GM18505 (cell line): ENCODE results near the gene CACNB1.

Source experiments
- ATAC-seq: cut with Tn5 transposase; IDR thresholded peaks from one replicate; pipeline ENCODE4 v1.9.1; 2021; ENCODE audit not compliant: unreplicated experiment
- POLR2A ChIP-seq: IDR thresholded peaks from 4 replicates; pipeline ENCODE4 v1.6.1; 2011; ENCODE audit warnings: borderline replicate concordance; ENCODE audit not compliant: insufficient read depth, insufficient read length; ENCODE audit errors: extremely low read depth

The CACNB1 gene

DNA sequence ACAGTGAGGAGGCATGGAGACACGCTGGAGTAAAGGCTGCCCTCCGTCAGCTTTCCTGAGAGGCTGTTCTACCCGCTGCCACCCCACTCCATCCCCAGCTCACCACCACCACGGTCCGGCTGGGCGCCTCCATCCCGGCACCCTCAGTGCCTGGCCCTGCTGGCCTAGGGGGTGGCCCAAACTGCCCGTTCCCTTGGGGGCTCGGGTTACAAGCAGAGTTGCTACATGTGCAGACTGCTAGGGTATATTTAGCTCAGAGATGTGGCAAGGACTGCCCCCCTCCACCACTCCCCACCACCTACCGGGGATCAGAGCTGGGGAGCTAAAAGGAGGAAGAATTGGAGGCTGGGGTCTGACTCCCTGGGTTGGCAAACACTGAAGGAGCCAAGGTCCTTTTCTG is 4.1 kb downstream of the CACNB1 start:
- TF ChIP-seq POLR2A, result no peak
- no peak for ATAC-seq

GRCh38 chr17:39192901-39193300 is 4.6 kb downstream of the CACNB1 start:
- no peak for ATAC-seq
- no peak for TF ChIP-seq POLR2A

DNA sequence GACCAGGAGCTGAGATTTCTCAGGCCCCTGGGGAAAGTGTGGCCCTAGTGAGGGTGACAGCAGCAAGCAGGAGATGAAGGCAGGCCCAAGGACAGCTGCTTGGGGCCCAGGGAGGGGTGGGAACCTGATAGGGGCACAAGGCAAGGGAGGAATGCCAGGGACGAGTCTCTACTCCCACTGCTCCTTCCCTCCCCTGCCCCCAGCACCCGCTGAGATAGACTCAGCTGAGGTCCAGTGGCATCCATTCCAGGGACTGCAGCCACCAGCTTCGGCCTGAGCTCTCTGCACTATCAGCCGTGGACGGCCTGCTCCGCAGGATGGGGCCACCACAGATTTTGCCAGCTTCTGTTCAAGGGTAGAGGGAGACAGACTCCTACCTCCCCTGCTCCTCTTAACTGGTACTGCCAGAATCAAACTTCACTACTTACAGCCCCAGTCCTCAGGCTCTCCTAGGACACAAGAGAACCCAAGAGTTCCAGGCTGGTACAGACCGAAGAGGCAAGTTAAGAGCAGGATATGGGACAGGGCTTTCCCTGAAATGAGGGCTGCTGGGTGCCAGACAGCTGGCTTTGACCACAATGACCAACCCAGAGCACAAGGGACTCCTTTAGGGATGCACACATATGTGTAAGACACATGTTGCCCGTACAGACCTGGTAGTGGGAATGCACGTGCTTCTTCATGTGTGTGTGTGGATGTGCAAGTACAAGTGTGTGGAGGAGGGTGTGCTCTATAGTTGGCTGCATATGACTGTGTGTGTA is 5.5 kb downstream of the CACNB1 start:
- no peak for ATAC-seq

DNA sequence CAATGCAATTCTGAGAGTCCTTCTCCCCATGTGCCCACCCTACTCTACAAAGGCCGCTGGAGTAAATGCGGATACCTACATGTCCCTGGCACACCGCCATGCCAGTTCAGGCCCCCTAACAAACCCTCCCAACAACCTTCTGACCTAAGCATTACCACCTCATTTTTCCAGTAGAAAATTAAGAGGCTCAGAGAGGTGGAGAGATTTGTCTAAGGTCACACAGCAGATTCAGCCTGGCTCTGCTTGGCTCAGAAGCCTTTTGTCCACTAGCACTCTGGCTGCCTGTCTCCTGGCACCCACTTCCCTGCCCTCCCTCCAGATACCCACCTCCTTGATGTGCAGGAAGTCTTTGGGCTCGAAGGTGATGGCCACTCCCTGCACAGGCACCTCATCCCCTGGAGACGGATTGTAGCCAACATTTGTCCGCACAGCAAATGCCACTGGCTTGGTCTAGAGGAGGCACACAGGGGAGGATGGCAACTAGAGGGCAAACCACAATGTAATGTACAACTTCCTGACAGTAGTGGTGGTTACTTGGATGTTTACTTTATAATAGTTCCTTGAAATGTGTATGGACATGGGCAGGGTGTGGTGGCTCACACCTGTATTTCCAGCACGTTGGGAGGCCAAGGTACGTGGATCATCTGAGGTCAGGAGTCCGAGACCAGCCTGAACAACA is 10.2 kb downstream of the CACNB1 start:
- ATAC-seq, result no peak

More for the DNA sequence above, 5.5 kb downstream of the CACNB1 start:
- no peak for TF ChIP-seq POLR2A

DNA sequence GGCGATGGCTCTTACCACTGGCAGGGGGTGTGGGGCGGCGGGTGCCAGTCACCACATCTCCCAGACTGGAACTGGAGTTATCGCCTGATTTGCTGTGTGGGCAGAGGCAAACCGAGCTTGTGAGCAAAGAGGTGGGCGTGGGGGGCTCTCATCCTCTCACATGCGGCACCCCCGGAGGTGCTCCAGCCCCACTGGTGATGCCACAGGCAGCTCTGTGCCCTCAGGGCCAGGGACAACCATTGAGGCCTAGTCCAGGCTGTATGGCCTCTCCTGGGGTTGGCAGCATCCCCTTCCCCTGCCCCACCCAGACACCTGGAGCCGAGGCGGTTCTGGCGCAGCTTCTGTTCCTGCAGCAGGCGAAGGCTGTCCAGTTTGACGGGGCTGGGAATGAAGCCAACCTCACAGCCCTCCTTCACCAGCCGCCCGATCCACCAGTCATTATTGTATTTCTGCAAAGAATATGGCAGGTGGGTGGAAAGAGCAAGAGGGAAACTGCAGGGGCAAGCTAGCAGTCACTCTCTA is 10.9 kb downstream of the CACNB1 start:
- ATAC-seq, result no peak
- TF ChIP-seq POLR2A, result no peak

More for the DNA sequence above, 10.2 kb downstream of the CACNB1 start:
- no peak for TF ChIP-seq POLR2A

- ATAC-seq, result no peak
- TF ChIP-seq POLR2A, result no peak
Observed at GRCh38 chr17:39183720-39184119, 13.7 kb downstream of the CACNB1 start.

DNA sequence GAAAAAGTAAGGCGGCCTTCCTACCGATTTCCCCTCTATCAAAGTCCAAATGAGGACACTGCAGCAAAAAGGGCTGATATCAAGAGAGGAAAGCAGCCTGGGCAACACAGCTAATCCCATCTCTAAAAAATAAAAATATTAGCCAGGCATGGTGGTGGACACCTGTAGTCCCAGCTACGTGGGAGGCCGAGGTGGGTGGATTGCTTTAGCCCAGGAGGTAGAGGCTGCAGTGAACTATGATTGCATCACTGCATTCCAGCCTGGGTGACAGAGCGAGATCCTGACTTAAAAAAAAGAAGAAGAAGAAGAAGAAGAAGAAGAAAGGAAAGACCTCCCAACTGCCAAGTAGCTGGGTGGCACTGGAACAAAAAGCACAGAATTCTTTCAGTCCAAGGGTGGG is 14.4 kb downstream of the CACNB1 start:
- no peak for ATAC-seq
- no peak for TF ChIP-seq POLR2A

DNA sequence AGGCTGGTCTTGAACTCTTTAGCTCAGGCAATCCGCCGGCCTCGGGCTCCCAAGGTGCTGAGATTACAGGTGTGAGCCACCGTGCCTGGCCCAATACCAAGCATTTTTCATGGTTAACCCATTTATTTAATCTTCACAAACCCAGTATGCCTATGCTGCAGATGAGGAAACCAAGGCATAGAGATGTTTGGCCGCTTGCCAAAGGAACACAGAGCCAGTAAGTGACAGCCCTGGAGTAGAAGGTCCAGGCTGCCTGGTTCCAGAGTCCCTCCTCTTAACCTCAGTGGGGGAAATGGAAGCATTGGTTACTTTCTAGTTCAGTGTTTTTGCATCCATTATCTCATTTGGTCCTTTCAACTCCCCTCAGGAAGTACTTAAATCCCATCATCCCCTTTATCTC is 16.2 kb downstream of the CACNB1 start:
- no peak for ATAC-seq
- no peak for TF ChIP-seq POLR2A

DNA sequence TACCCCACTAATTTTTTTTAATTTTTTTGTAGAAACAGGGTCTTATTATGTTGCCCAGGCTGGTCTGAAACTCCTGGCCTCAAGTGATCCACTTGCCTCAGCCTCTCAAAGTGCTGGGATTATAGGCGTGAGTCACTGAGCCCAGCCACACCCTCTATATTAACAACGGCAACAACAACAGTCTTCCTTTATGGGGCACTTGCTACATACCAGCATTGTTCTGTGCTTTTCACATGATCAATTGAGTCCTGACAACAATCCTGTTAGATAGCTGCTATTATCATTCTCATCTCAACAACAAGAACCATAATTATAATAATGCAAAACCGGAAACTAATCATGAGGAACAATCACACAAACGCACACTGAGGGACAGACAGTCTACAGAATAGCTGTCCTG is 18.9 kb downstream of the CACNB1 start:
- no peak for ATAC-seq
- TF ChIP-seq POLR2A, result no peak

GRCh38 chr17:39177256-39177655 is 20.2 kb downstream of the CACNB1 start:
- ATAC-seq, result no peak
- TF ChIP-seq POLR2A, result no peak

DNA sequence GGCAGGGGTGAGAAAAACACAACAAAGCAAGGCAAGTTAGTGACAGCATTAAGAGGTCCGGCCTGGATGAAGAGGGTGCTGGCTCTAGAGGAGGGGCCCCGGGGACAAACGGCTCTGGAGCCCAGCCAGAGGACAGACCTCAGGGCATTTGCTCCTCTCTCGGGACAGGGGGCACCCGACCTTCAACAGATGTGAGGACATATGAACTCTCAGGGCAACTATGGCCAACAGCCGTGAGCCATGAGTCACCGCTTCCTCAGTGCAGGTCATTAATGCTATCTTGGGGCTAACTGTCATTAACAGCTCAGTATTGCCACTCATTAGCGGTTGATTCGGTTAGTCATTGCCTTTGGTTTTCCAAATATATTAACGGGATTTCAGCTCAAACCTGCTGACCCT is 21.8 kb downstream of the CACNB1 start:
- TF ChIP-seq POLR2A, result no peak
- no peak for ATAC-seq

- no peak for TF ChIP-seq POLR2A
- ATAC-seq, result no peak
Observed at GRCh38 chr17:39174920-39175694, 22.4 kb downstream of the CACNB1 start.

DNA sequence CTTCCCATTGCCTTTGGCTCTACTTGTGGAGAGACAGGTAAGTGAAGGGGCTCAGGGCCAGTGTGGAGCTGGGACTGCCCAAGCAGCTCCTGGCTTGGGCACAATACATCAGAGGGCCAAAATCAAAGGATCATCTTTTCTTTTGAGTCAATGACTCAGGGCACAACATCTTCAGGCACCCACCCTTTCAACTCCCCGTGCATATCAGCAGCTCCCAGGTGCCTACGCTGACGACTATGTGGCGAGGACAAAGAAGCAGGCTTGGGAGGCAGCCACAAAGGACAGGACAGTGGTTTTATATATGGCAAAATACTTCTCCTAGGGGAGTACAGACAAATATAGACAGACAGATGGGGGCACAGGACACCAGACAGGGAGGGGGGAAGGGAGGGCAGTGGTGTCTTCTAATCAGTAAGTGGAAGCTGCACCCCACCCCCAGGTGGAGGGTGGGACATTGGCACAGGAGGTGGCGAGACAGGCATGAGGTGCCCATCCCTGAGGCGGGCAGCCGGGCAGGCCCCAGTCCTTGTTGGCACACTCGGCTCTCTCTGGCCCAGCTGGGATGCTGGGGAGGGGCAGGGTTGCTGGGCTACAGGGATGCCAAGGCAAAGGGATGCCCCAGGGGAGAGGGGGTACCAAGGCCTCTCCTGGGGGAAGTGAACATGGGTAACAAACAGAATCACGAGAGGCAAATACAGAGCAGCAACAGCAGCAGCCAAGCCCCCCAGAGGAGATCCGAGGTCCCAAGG is 23.8 kb downstream of the CACNB1 start:
- ATAC-seq, result no peak
- no peak for TF ChIP-seq POLR2A
